B cell (primary cell): ENCODE measurements around the gene EPN2. TPM values are rescaled to one million over a fixed set of nuclear protein-coding genes. Genes with fewer than 3 reads are reported as not detected.

Source experiments
- ATAC-seq: fragments of 200-7000 bp; cut with Tn5 transposase; one replicate; pipeline ENCODE4 v1.10.0; 2021; ENCODE audit warnings: low read depth, mild to moderate bottlenecking, moderate number of reproducible peaks, moderate library complexity
- CTCF ChIA-PET: fragments of 350-600 bp; sonication (Branson Sonifier 250); formaldehyde crosslinking; loops from one replicate; lab custom pipeline; 2021; ENCODE audit warnings: antibody characterized with exemption, inconsistent platforms; lab: Charles Lee
- POLR2A ChIA-PET: fragments of 350-600 bp; sonication (Branson Sonifier 250); formaldehyde crosslinking; loops from one replicate; lab custom pipeline; 2021; ENCODE audit warnings: antibody characterized with exemption; lab: Charles Lee
- DNase-seq: peaks from one replicate; pipeline ENCODE4 v3.0.0; 2013
- H2AFZ ChIP-seq: 2 replicates; pipeline ENCODE4 v1.6.1; 2012; ENCODE audit warnings: mild to moderate bottlenecking, low read depth, low read length; ENCODE audit not compliant: insufficient read depth, poor library complexity, severe bottlenecking
- H3K27ac ChIP-seq, 2 donors: 1 replicate in 1 of 2; 2 replicates in 1 of 2; pipeline ENCODE4 v1.5.1; 2012 to 2013; ENCODE audit warnings: low read length in 2 of 2, mild to moderate bottlenecking in 2 of 2, moderate library complexity in 1 of 2
- H3K27me3 ChIP-seq, 4 experiments: fragments of 200-600 bp in 1 of 4; sonication (generic) in 1 of 4; replicated peaks in 1 of 4; 1 replicate in 2 of 4; 2 replicates in 2 of 4; pipeline versions ENCODE4 v1.6.1 to v1.7.0; 2013 to 2016; ENCODE audit warnings: low read length in 3 of 4, mild to moderate bottlenecking in 2 of 4, mixed read lengths in 1 of 4, moderate library complexity in 1 of 4; ENCODE audit not compliant: insufficient read depth in 4 of 4, control insufficient read depth in 3 of 4; ENCODE audit errors: control extremely low read depth in 1 of 4
- H3K36me3 ChIP-seq, 2 experiments: replicated peaks in 1 of 2; 1 replicate in 1 of 2; 2 replicates in 1 of 2; pipeline versions ENCODE4 v1.6.1 to v1.7.1; 2013; ENCODE audit warnings: low read length in 1 of 2; ENCODE audit not compliant: insufficient read depth in 2 of 2, control insufficient read depth in 1 of 2; ENCODE audit errors: control extremely low read depth in 1 of 2, extremely low read depth in 1 of 2
- H3K4me1 ChIP-seq, 2 donors: fragments of 200-600 bp in 1 of 2; sonication (generic) in 1 of 2; 1 replicate in 1 of 2; 2 replicates in 1 of 2; pipeline versions ENCODE4 v1.5.1 to v1.6.1; 2013 to 2017; ENCODE audit warnings: low read length in 2 of 2; ENCODE audit not compliant: control insufficient read depth in 2 of 2, insufficient read depth in 2 of 2
- H3K4me2 ChIP-seq: replicated peaks from 2 replicates; pipeline ENCODE3; 2012; ENCODE audit warnings: mild to moderate bottlenecking, low read depth, low read length; ENCODE audit not compliant: poor library complexity, severe bottlenecking
- H3K4me3 ChIP-seq, 5 experiments: fragments of 200-600 bp in 1 of 5; sonication (generic) in 1 of 5; 1 replicate in 3 of 5; 2 replicates in 2 of 5; pipeline versions ENCODE4 v1.5.1 to v1.7.0; 2011 to 2016; ENCODE audit warnings: low read length in 4 of 5, mild to moderate bottlenecking in 4 of 5, low read depth in 2 of 5, control low read depth in 1 of 5, moderate library complexity in 1 of 5; ENCODE audit not compliant: insufficient read depth in 1 of 5; ENCODE audit errors: control extremely low read depth in 1 of 5, extremely low read depth in 1 of 5
- H3K79me2 ChIP-seq: fragments of 200-600 bp; sonication (generic); one replicate; pipeline ENCODE4 v1.6.0; 2016; ENCODE audit warnings: low read length; ENCODE audit not compliant: control insufficient read depth, insufficient read depth
- H3K9ac ChIP-seq: fragments of 200-600 bp; sonication (generic); 2 replicates; pipeline ENCODE4 v1.6.1; 2017; ENCODE audit warnings: mild to moderate bottlenecking, low read length, moderate library complexity
- H3K9me3 ChIP-seq, 3 donors: one replicate each; pipeline versions ENCODE4 v1.6.1 to v1.7.1; 2013; ENCODE audit warnings: low read length in 2 of 3; ENCODE audit not compliant: control insufficient read depth in 2 of 3, insufficient read depth in 1 of 3; ENCODE audit errors: control extremely low read depth in 1 of 3
- H4K20me1 ChIP-seq: 2 replicates; pipeline ENCODE4 v1.6.0; 2012; ENCODE audit warnings: mild to moderate bottlenecking, low read length; ENCODE audit not compliant: insufficient read depth, control insufficient read depth, poor library complexity, severe bottlenecking
- H3K27ac Mint-ChIP-seq: one replicate; pipeline ENCODE4 v1.8.0; 2021; ENCODE audit warnings: mixed read lengths
- H3K27me3 Mint-ChIP-seq: one replicate; pipeline ENCODE4 v1.8.0; 2021; ENCODE audit warnings: mixed read lengths
- H3K4me1 Mint-ChIP-seq: one replicate; pipeline ENCODE4 v1.8.0; 2021; ENCODE audit warnings: mixed read lengths
- H3K4me3 Mint-ChIP-seq: one replicate; pipeline ENCODE4 v1.8.0; 2021; ENCODE audit warnings: mixed read lengths
- H3K9me3 Mint-ChIP-seq: one replicate; pipeline ENCODE4 v1.8.0; 2022; ENCODE audit warnings: mixed read lengths; ENCODE audit not compliant: insufficient read depth
- EZH2 ChIP-seq: IDR thresholded peaks from 2 replicates; pipeline ENCODE4 v1.6.1; 2012; ENCODE audit warnings: borderline replicate concordance, low read depth, mild to moderate bottlenecking, moderate library complexity, low read length; ENCODE audit not compliant: insufficient read depth, poor library complexity, severe bottlenecking
- WGBS: methylation state at CpG from one replicate; pipeline ENCODE4 v1.1.5; 2013; ENCODE audit warnings: missing lambda C conversion rate; ENCODE audit not compliant: insufficient coverage; 5-methylcytosine and 5-hydroxymethylcytosine counted together
- intact Hi-C: fragments of 100-400 bp; cut with micrococcal nuclease; formaldehyde crosslinking; loops from one replicate; pipeline ENCODE4 v1.10.0; 2022
- polyA plus RNA-seq: library from polyadenylated mRNA; depleted of rRNA; stranded (reverse); fragments of >200 nt; gene quantifications from 2 replicates; pipeline ENCODE4 v1.2.3, GENCODE V29; 2012
- total RNA-seq, 2 donors: library from RNA; stranded (reverse); fragments of 120-200 nt in 1 of 2; gene quantifications; 1 replicate in 1 of 2; 2 replicates in 1 of 2; pipeline versions ENCODE4 v1.2.3 to v1.2.4, GENCODE V29; 2013 to 2022
- TF ChIP-seq, protein P1 (sequence below): fragments of 200-600 bp; IDR thresholded peaks from one replicate; pipeline ENCODE4 v1.8.0; 2022; ENCODE audit warnings: antibody characterized with exemption, mild to moderate bottlenecking

Gene EPN2
- total and polyA plus RNA-seq, 2 donors (not counting 1 experiment from before 2014, with no cell fraction given): 15.7 to 35.6 TPM

DNA sequence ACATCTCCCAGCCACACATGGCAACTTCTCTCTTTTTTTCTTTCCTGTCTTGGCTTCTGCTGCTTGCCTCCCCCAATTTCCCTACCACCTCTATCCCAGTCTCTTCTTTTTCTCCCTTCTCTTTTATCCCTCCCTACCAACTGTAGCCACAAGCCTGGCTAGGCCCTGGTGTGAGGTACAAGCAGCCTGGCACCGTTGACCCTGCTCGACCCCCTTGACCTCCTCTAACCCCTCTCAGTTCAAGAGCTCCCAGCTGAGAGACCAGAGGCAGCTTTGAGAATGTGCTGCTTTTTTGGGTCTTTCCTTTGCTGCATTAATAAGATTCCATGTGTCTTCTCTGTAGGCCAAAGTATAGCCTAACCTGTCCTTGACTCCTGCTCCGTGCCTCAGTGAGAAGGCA is 93.1 kb downstream of the EPN2 start:
- H3K36me3 ChIP-seq: no peaks in the 10 kb centered on the region
- no peak overlapping the region for H3K9ac ChIP-seq
- no peaks in the 10 kb centered on the region for H3K79me2 ChIP-seq
- H2AFZ ChIP-seq: no peak overlapping the region
- H3K9me3 Mint-ChIP-seq: peaks cover under 1% of the 10 kb centered on the region
- POLR2A ChIA-PET: no interaction called here
- H3K27ac ChIP-seq: no peak overlapping the region
- no peak overlapping the region for H3K4me3 Mint-ChIP-seq
- intact Hi-C loops: no loop called here
- H3K27me3 Mint-ChIP-seq: no peaks in the 10 kb centered on the region
- DNase-seq (no peak), ATAC-seq (no peak)
- WGBS: 100% methylated on average over 3 of the region's 3 CpGs
- H3K4me1 ChIP-seq: no peaks in the 10 kb centered on the region
- no peaks in the 10 kb centered on the region for H4K20me1 ChIP-seq
- TF ChIP-seq EZH2: no peak
- TF ChIP-seq, protein P1, sequence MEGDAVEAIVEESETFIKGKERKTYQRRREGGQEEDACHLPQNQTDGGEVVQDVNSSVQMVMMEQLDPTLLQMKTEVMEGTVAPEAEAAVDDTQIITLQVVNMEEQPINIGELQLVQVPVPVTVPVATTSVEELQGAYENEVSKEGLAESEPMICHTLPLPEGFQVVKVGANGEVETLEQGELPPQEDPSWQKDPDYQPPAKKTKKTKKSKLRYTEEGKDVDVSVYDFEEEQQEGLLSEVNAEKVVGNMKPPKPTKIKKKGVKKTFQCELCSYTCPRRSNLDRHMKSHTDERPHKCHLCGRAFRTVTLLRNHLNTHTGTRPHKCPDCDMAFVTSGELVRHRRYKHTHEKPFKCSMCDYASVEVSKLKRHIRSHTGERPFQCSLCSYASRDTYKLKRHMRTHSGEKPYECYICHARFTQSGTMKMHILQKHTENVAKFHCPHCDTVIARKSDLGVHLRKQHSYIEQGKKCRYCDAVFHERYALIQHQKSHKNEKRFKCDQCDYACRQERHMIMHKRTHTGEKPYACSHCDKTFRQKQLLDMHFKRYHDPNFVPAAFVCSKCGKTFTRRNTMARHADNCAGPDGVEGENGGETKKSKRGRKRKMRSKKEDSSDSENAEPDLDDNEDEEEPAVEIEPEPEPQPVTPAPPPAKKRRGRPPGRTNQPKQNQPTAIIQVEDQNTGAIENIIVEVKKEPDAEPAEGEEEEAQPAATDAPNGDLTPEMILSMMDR: no peak
- no peak overlapping the region for H3K27ac Mint-ChIP-seq
- H3K4me2 ChIP-seq: no peak overlapping the region
- CTCF ChIA-PET: interaction anchor here (1.0 to 1.1 kb wide), 2 partner anchors 8 to 84 kb away, joined by 4 to 7 read pairs; no protein-coding TSS in a partner anchor
- H3K9me3 ChIP-seq: peaks cover 1 to 5% (median 3%) of the 10 kb centered on the region in 3 donors
- no peaks in the 10 kb centered on the region for H3K27me3 ChIP-seq
- no peak overlapping the region for H3K4me3 ChIP-seq
- no peaks in the 10 kb centered on the region for H3K4me1 Mint-ChIP-seq

- POLR2A ChIA-PET: no interaction called here
- Histone ChIP-seq H3K4me3 (no peak overlapping the region), H4K20me1 (no peaks in the 10 kb centered on the region), H3K27me3 (no peaks in the 10 kb centered on the region), H3K79me2 (no peaks in the 10 kb centered on the region), H3K36me3 (no peaks in the 10 kb centered on the region), H3K4me2 (no peak overlapping the region), H3K27ac (no peak overlapping the region), H3K4me1 (no peaks in the 10 kb centered on the region), H2AFZ (no peak overlapping the region), H3K9me3 (peaks cover 0 to 4% (median 0%) of the 10 kb centered on the region in 3 donors), H3K9ac (no peak overlapping the region)
- DNase-seq: no peak
- H3K9me3 Mint-ChIP-seq: no peaks in the 10 kb centered on the region
- intact Hi-C loops: no loop called here
- no peak overlapping the region for H3K27ac Mint-ChIP-seq
- ATAC-seq: no peak
- no peaks in the 10 kb centered on the region for H3K4me1 Mint-ChIP-seq
- H3K4me3 Mint-ChIP-seq: no peak overlapping the region
- no peaks in the 10 kb centered on the region for H3K27me3 Mint-ChIP-seq
- CTCF ChIA-PET: interaction anchor here (1.1 kb wide), 1 partner anchor 85 kb away, joined by 4 read pairs; no protein-coding TSS in a partner anchor
- TF ChIP-seq, protein P1: no peak
- TF ChIP-seq EZH2: no peak
- no CpG with 5 or more reads among the region's 4 CpGs for WGBS
These were observed 94.0 kb downstream of the EPN2 start for GRCh38 chr17:19331134-19331533.
